Medulla oblongata (tissue), 1 donor: ENCODE results near the gene HSD17B11.
A peak's percentile ranks its signal among the peaks of the same experiment; 100 is the strongest.
"Not testable (repeated sequence)": the region's sequence is repeated elsewhere in the genome, so short reads cannot be mapped to it uniquely, and the experiment has no call there.

Source experiments
- DNase-seq: peaks from one replicate; pipeline ENCODE4 v3.0.0-alpha.2; 2015; ENCODE audit errors: extremely low spot score

The HSD17B11 gene, protein sequence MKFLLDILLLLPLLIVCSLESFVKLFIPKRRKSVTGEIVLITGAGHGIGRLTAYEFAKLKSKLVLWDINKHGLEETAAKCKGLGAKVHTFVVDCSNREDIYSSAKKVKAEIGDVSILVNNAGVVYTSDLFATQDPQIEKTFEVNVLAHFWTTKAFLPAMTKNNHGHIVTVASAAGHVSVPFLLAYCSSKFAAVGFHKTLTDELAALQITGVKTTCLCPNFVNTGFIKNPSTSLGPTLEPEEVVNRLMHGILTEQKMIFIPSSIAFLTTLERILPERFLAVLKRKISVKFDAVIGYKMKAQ

GRCh38 chr4:87390891-87391575, at the start of gene HSD17B11:
Gene HSD17B11 (minus strand): TSS chr4:87391188. CDS start chr4:87391070, 118 bp downstream.
- peak; percentile 95 for DNase-seq

DNA sequence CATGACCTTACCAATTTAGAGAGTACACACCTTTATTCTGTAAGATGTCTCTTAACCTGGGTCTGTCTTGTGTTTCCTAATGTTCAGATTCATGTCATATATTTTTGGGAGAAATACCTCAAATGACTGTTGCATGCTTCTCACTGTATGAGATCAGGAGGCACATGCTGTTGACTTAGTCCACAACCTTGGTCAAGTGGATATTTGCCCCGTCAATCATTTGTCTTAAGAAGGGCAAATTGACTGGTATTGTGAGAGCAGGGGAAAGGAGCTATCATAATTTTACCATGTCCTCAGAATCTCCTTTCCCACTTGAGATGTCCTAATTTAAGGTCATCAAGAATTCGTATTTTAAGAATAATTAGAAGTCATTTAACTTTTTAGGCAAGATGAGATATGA, 42.4 kb upstream of the HSD17B11 start:
- no peak for DNase-seq

DNA sequence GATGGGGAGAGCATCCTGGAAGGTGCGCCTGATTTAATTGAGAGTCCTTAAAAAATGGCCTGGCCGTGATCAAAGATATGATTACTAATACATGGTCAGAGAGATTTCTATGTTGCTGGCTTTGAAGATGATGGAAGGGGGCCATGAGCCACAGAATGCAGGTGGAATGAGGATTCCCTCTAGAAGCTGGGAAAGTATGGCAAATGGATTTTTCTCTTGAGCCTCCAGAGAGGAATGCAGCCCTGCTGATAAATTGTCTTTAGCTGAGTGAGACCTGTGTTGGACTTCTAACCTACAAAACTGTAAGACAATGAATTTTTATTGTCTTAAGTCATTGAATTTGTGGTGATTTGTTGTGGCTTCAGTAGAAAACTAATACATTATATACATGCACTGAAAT, 39.0 kb upstream of the HSD17B11 start:
- DNase-seq: no peak

DNA sequence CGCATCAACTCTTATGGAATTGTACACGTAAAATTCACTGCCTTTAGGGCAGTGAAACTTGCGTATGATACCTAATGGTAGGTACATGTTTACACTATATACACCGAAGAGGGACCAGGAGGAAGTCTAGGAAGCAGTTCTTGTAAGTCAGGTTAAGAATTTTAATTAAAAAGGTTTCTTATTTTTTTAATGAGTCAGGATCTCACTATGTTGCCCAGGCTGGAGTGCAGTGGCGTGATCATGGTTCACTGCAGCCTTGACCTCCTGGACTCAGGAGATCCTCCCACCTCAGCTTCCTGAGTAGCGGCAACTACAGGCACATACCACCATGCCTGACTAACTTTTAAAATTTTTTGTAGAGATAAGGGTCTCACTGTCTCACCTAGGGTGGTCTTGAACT, 38.0 kb upstream of the HSD17B11 start:
- no peak for DNase-seq

DNA sequence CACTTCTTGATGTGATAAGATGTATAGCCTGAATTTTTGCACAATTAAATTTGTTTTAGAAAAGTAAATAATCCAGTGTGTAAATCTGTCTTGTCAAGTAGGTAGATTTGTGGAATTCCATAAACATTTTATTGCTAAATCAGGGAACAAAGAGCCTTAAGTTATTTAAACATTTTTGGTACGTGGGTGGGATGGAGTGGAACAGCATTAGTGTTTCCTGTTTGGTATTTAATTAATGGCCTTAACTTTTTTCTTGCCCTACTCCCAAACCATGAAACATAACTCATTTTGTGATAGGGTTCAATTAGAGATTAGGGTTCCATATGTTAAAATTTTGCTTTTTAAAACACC, 36.5 kb upstream of the HSD17B11 start:
- DNase-seq: no peak

DNA sequence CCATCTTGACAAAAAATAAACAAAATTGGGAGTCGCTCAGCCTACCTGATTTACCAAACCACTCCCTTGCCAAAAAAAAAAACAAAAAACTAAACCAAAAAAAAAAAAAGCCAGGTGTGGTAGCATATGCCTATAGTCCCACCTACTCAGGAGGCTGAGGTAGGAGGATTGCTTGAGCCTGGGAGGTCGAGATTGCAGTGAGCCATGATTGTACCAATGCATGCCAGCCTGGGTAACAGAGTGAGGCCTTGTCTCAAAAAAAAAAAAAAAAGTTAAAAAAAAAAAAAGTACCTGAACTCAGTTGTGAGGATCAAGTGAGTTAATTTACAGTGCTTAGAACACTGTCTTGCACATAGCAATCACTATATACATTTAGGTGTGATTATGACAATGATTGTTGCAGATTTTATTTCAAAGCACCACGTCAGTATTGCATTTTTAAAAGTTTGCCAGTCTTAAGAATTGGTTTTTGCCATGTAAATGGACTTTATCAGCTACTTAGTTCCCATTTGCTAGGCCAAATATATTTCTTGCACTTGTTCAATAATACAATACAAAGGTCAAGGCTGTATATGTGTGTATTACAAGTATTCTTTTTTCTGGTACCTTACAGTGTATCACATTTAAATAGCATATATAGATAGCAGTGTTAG, 36.0 kb upstream of the HSD17B11 start:
- no peak for DNase-seq

DNA sequence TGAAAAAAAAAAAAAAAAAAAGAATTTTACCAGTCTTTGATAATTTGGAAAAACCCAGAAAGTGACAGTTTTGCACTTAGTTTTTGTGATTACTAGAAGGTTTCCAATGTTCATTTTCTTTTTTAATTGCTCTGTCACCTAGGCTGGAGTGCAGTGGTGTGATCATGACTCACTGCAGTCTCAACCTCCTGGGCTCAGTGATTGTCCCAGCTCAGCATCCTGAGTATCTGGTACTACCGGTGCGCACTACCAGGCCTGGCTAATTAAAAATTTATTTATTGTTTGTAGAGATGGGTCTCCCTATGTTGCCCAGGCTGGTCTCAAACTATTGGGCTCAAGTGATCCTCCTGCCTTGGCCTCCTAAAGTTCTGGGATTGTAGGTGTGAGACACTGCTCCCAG, 34.7 kb upstream of the HSD17B11 start:
- no peak for DNase-seq

DNA sequence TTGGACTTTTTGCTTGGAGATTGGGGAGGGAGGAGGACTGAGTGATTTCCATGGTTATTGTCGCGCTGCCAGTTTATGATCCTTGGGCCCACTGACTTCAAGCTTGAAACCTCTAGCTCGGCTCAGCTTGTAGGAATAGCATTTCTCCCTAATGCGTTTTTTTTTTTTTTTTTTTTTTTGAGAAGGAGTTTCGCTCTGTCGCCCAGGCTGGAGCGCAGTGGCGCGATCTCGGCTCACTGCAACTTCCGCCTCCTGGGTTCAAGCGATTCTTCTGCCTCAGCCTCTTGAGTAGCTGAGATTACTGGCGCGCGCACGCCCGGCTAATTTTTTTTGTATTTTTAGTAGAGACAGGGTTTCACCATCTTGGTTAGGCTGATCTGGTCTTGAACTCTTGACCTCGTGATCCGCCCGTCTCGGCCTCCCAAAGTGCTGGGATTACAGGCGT, 33.1 kb upstream of the HSD17B11 start:
- DNase-seq: peak; percentile 26

DNA sequence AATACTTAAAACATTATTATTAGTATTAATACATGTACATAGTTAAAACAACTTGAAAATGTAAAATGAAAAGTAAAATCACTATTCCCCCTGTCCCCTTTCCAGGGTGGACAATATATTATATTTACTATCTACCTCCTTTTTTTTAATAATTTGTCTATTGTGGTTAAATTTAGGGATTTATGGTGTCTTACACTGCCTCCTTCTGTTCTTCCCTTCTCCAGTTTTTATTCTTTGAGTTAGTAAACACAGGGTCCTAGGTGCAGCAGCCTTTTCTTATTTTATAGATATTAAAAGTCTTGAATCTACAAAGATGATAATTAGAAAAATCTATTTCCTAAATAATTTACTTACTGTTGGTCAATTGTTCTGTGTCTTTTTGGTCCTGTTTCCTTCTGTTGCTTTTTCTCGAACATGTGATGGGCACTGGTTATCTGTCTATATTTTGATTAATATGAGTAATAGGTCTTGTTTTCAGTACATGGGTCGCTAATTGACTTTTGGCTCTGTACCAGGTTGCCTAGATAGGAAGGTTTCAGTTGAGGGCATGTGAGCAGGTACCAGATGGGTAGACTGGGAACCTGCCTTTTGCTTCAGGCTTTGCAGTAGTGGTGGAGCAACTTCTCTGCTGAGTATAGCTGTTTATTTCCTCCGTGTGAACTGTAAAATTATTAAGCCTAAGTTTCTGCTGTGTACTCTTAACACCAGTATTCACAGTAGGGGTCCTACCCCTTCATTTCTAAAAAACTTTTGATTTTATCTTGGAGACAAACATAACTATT, 32.5 kb upstream of the HSD17B11 start:
- DNase-seq: peak; percentile 22

- peak; percentile 98 for DNase-seq
Measured at GRCh38 chr4:87422104-87423052, 31.4 kb upstream of the HSD17B11 start, which contains the start of gene NUDT9. Gene NUDT9 (plus strand): TSS chr4:87422573. CDS start chr4:87422906, 333 bp downstream.

GRCh38 chr4:87420276-87420830, 29.4 kb upstream of the HSD17B11 start:
- no peak for DNase-seq

DNA sequence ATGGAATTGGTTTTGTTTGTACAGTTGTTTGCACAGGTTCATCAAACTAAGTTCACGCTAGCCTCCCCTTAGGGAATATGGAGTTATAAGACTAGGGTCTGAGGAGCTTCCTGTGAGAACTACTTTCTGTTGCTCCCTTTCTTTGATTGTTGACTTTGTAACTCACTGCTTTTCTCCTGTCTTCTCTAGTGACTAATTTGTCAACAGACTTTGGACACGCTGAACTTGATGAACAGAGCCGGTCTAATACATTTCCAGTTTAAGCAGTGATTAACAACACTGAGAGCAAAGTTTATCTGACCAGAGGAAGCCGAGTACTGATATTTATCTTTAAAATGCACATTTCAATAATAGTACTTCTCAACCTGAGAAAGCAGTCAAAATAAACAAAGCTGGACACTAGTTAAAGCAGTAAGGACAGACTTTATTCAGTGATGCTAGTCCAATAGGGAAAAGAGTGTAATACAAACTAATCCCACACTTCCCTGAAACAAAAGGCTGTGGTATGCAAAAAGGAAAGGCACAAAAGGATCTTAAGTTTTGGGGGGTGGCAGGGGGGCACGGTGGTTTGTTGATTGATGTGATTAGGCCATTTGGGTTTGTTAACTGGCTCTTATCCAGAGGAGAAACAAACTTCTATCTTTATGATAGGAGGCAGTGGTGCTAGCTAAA, 28.7 kb upstream of the HSD17B11 start:
- no peak for DNase-seq

- not testable (repeated sequence) for DNase-seq
Measured at GRCh38 chr4:87418410-87418809, 27.4 kb upstream of the HSD17B11 start.

GRCh38 chr4:87416965-87417364, 26.0 kb upstream of the HSD17B11 start:
- DNase-seq: no peak

DNA sequence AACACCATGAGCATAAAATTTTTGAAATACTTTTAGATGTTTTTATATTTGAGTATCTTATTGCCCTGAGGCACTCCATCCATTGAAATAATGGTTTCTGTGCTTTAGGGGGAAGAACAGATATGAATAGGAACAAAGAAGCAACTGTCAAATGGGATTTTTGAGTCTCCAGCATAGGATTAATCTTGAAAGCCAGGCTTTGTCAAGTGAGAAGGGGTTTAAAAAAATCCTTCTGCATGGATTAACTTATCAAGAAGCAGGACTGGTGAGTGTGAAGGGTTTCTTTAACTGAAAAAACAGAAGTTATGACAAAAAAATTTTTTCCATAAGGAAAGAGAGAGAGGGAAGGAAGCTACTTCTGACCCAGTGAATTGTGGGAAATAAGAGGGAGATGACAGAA, 23.8 kb upstream of the HSD17B11 start:
- no peak for DNase-seq

DNA sequence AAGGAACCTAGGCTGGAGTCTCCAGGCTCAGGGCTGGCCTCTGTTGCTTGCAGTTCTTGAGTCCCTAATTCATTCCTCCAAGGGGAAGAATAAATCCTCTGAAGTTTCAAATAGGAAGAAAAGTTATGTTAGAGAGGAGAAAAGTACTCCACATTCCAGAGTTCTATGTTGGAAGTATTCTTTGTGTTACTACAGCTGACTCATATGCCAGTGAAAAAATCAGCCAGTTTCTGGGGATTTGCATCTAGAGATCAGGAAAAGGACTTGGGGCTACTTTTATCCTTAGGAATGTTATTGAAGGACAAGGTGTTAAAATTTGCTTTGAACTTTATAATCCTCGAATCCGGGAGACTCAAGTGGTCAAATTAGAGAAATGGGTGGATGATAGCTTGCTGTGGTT, 19.7 kb upstream of the HSD17B11 start:
- DNase-seq: no peak

DNA sequence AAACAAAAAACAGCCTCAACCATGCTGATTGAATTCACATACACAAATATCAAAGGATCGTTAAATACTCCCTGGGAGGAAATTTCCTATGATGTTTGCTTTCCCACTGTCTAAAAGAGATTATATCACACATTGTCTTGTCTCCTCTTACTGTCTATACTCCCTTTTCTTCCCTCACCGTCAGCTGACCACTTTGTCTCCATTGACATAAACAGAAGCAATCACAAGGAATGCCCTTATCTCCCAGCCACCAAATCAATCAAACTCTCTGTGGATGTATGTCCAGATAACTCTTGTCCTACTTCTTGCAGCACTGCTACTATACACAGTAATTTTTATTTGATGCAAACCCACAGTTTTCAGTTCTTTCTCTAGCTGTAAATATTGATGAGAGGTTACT, 19.2 kb upstream of the HSD17B11 start:
- DNase-seq: no peak

- DNase-seq: no peak
Measured at GRCh38 chr4:87409420-87409939, 18.5 kb upstream of the HSD17B11 start.

DNA sequence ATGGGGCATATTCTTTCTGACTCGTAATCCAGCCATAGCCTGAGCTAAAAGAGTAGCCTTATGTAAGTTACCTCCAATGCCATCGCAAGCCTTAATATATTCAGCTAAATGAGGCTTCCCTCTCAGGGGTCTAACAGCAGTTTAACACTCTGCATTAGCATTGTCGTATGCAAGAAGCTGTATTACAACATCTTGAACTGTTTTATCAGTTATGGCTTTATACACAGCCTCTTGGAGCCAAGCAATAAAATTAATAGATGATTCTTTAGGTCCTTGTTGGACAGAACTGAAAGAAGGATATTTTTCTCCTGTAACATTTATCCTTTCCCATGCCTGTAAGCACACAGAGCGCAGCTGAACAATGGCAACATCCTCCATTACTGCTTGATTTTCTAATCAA, 15.9 kb upstream of the HSD17B11 start:
- DNase-seq: not testable (repeated sequence)

DNA sequence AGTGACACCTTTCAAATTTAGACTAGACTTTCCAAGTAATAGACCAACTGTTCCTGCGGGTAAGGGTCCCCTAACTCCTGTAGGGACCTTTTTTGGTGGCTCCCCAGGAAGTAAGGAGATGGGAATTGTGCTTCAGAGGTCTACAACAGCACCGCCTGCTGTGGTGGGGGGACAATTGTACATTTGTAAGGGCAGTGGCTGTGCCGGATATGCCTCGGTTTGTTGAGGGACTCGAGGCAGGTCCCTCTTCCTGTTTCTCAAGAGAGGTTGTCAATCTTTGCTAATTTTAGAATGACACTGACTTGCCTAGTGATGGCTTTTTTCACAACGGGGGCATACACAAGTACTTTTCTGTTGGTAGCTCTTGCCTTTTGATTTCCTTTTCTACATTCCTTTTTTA, 15.5 kb upstream of the HSD17B11 start:
- no peak for DNase-seq
